Neural cell (in vitro differentiated cells): ENCODE results near the gene ITGA11. TPM values are rescaled to one million over a fixed set of nuclear protein-coding genes. Genes with fewer than 3 reads are reported as not detected.

Source experiments
- H2AFZ ChIP-seq: fragments of 200-600, 300-800 bp; sonication (generic), shearing (Covaris generic); 2 replicates; pipeline ENCODE4 v1.6.0; 2014; ENCODE audit warnings: low read depth, mild to moderate bottlenecking, antibody characterized with exemption, low read length, moderate library complexity
- H3F3A ChIP-seq: fragments of 200-600 bp; shearing (Covaris generic); 2 replicates; pipeline ENCODE4 v1.6.1; 2016; ENCODE audit warnings: mild to moderate bottlenecking, moderate library complexity, mixed read lengths, antibody characterized with exemption, low read length; ENCODE audit not compliant: insufficient read depth, poor library complexity, severe bottlenecking
- H3K27ac ChIP-seq: fragments of 200-600, 300-800 bp; sonication (generic), shearing (Covaris generic); 2 replicates; pipeline ENCODE4 v1.5.1; 2014; ENCODE audit warnings: mild to moderate bottlenecking, low read length, moderate library complexity
- H3K27me3 ChIP-seq: fragments of 300-800, 200-600 bp; sonication (generic), shearing (Covaris generic); 2 replicates; pipeline ENCODE4 v1.6.0; 2014; ENCODE audit warnings: mild to moderate bottlenecking, low read depth, low read length, moderate library complexity; ENCODE audit not compliant: insufficient read depth
- H3K36me3 ChIP-seq: fragments of 300-800, 200-600 bp; sonication (generic), shearing (Covaris generic); 2 replicates; pipeline ENCODE4 v1.5.1; 2014; ENCODE audit warnings: mild to moderate bottlenecking, antibody characterized with exemption, low read length, moderate library complexity; ENCODE audit not compliant: insufficient read depth
- H3K4me2 ChIP-seq: fragments of 300-800, 200-600 bp; sonication (generic), shearing (Covaris generic); 2 replicates; pipeline ENCODE4 v1.6.0; 2014; ENCODE audit warnings: mild to moderate bottlenecking, low read length
- H3K4me3 ChIP-seq: fragments of 300-800, 200-600 bp; sonication (generic), shearing (Covaris generic); 2 replicates; pipeline ENCODE4 v1.5.1; 2014; ENCODE audit warnings: mild to moderate bottlenecking, low read length, moderate library complexity
- H3K79me2 ChIP-seq: fragments of 200-600 bp; shearing (Covaris generic); replicated peaks from 2 replicates; pipeline ENCODE4 v1.6.0; 2014; ENCODE audit warnings: mild to moderate bottlenecking, low read length, moderate library complexity; ENCODE audit not compliant: insufficient read depth
- H3K9ac ChIP-seq: fragments of 300-800, 200-600 bp; sonication (generic), shearing (Covaris generic); 2 replicates; pipeline ENCODE4 v1.6.1; 2016; ENCODE audit warnings: mild to moderate bottlenecking, low read length, mixed read lengths
- H3K9me2 ChIP-seq: fragments of 200-600 bp; shearing (Covaris generic); 2 replicates; pipeline ENCODE4 v1.6.1; 2016; ENCODE audit warnings: mild to moderate bottlenecking, low read length, mixed read lengths; ENCODE audit not compliant: insufficient read depth
- H3K9me3 ChIP-seq: fragments of 200-600, 300-800 bp; sonication (generic), shearing (Covaris generic); 2 replicates; pipeline ENCODE4 v1.6.1; 2016; ENCODE audit warnings: mild to moderate bottlenecking, mixed run types, low read length, moderate library complexity, mixed read lengths
- H4K20me1 ChIP-seq: fragments of 200-600 bp; shearing (Covaris generic); 2 replicates; pipeline ENCODE4 v1.6.1; 2016; ENCODE audit warnings: mild to moderate bottlenecking, mixed run types; ENCODE audit not compliant: insufficient read depth
- EP300 ChIP-seq: fragments of 450-650 bp; conservative IDR thresholded peaks from 2 replicates; pipeline ENCODE4 v1.6.1; 2014; ENCODE audit warnings: antibody characterized with exemption, mild to moderate bottlenecking, moderate library complexity; ENCODE audit not compliant: poor library complexity, severe bottlenecking
- EZH2 ChIP-seq: fragments of 200-600, 300-800 bp; shearing (Covaris generic), sonication (generic); IDR thresholded peaks from 2 replicates; pipeline ENCODE4 v1.6.1; 2014; ENCODE audit warnings: antibody characterized with exemption, low read length, borderline replicate concordance, mild to moderate bottlenecking; ENCODE audit not compliant: insufficient read depth, poor library complexity, severe bottlenecking
- MXI1 ChIP-seq: fragments of 450-650 bp; conservative IDR thresholded peaks from 2 replicates; pipeline ENCODE4 v1.6.1; 2014; ENCODE audit warnings: antibody characterized with exemption, mild to moderate bottlenecking; ENCODE audit not compliant: poor library complexity, severe bottlenecking
- POLR2AphosphoS5 ChIP-seq: IDR thresholded peaks from 2 replicates; pipeline ENCODE4 v1.6.1; 2012
- RAD21 ChIP-seq: fragments of 450-650 bp; conservative IDR thresholded peaks from 2 replicates; pipeline ENCODE4 v1.6.1; 2014; ENCODE audit warnings: antibody characterized with exemption, mild to moderate bottlenecking, moderate library complexity
- SMC3 ChIP-seq: fragments of 450-650 bp; conservative IDR thresholded peaks from 2 replicates; pipeline ENCODE4 v1.6.1; 2014; ENCODE audit warnings: antibody characterized with exemption, mild to moderate bottlenecking, moderate library complexity; ENCODE audit not compliant: poor library complexity
- TAF1 ChIP-seq: IDR thresholded peaks from 2 replicates; pipeline ENCODE4 v1.6.1; 2012; ENCODE audit warnings: low read depth
- polyA plus RNA-seq: library from polyadenylated mRNA; depleted of rRNA; stranded (reverse); fragments of >200 nt; gene quantifications from 2 replicates; pipeline ENCODE4 v1.2.3, GENCODE V29; 2014
- TF ChIP-seq, protein P1 (sequence below): fragments of 450-650 bp; IDR thresholded peaks from 2 replicates; pipeline ENCODE4 v1.5.1; 2014; ENCODE audit warnings: antibody characterized with exemption, mild to moderate bottlenecking, moderate library complexity; ENCODE audit not compliant: poor library complexity, severe bottlenecking
- TF ChIP-seq, protein P2 (sequence below): IDR thresholded peaks from 2 replicates; pipeline ENCODE4 v1.6.1; 2012; ENCODE audit warnings: borderline replicate concordance

The ITGA11 gene
- polyA plus RNA-seq, 1 donor from 2014 or later, result not detected

DNA sequence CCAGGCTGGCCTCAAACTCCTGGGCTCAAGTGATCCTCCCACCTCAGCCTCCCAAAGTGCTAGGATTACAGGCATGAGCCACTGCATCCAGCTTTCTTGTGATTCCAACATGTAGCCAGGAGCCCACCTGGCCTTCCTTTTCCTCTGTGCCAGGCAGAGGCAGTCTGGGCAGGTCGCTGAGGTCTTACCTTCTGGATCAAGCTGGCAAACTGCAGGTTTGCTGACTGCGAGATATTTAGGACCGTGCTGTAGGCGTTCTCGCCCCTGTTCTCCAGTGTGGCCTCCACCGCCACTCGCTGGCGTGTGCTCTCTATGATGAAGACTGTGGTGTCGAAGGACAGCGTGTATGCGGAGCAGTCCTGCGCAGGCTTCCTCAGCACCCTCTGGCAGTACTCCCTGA, 112.0 kb downstream of the ITGA11 start:
- TF ChIP-seq MXI1, result no peak
- no peak for TF ChIP-seq EZH2
- TF ChIP-seq TAF1, result no peak
- no peak for TF ChIP-seq SMC3
- no peak for TF ChIP-seq EP300
- no peak for TF ChIP-seq POLR2AphosphoS5
- TF ChIP-seq, protein P1, sequence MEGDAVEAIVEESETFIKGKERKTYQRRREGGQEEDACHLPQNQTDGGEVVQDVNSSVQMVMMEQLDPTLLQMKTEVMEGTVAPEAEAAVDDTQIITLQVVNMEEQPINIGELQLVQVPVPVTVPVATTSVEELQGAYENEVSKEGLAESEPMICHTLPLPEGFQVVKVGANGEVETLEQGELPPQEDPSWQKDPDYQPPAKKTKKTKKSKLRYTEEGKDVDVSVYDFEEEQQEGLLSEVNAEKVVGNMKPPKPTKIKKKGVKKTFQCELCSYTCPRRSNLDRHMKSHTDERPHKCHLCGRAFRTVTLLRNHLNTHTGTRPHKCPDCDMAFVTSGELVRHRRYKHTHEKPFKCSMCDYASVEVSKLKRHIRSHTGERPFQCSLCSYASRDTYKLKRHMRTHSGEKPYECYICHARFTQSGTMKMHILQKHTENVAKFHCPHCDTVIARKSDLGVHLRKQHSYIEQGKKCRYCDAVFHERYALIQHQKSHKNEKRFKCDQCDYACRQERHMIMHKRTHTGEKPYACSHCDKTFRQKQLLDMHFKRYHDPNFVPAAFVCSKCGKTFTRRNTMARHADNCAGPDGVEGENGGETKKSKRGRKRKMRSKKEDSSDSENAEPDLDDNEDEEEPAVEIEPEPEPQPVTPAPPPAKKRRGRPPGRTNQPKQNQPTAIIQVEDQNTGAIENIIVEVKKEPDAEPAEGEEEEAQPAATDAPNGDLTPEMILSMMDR, result no peak
- TF ChIP-seq RAD21, result no peak
- TF ChIP-seq, protein P2, sequence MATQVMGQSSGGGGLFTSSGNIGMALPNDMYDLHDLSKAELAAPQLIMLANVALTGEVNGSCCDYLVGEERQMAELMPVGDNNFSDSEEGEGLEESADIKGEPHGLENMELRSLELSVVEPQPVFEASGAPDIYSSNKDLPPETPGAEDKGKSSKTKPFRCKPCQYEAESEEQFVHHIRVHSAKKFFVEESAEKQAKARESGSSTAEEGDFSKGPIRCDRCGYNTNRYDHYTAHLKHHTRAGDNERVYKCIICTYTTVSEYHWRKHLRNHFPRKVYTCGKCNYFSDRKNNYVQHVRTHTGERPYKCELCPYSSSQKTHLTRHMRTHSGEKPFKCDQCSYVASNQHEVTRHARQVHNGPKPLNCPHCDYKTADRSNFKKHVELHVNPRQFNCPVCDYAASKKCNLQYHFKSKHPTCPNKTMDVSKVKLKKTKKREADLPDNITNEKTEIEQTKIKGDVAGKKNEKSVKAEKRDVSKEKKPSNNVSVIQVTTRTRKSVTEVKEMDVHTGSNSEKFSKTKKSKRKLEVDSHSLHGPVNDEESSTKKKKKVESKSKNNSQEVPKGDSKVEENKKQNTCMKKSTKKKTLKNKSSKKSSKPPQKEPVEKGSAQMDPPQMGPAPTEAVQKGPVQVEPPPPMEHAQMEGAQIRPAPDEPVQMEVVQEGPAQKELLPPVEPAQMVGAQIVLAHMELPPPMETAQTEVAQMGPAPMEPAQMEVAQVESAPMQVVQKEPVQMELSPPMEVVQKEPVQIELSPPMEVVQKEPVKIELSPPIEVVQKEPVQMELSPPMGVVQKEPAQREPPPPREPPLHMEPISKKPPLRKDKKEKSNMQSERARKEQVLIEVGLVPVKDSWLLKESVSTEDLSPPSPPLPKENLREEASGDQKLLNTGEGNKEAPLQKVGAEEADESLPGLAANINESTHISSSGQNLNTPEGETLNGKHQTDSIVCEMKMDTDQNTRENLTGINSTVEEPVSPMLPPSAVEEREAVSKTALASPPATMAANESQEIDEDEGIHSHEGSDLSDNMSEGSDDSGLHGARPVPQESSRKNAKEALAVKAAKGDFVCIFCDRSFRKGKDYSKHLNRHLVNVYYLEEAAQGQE, result no peak
- Histone ChIP-seq H3K36me3 (no peaks in the 10 kb centered on the region), H3K27ac (no peak overlapping the region), H3K4me2 (no peak overlapping the region), H3K4me3 (no peak overlapping the region), H3K9me2 (no peaks in the 10 kb centered on the region), H3K9me3 (no peaks in the 10 kb centered on the region), H3K9ac (no peak overlapping the region), H3F3A (no peaks in the 10 kb centered on the region), H2AFZ (no peak overlapping the region), H3K79me2 (no peaks in the 10 kb centered on the region), H3K27me3 (no peaks in the 10 kb centered on the region), H4K20me1 (no peaks in the 10 kb centered on the region)

DNA sequence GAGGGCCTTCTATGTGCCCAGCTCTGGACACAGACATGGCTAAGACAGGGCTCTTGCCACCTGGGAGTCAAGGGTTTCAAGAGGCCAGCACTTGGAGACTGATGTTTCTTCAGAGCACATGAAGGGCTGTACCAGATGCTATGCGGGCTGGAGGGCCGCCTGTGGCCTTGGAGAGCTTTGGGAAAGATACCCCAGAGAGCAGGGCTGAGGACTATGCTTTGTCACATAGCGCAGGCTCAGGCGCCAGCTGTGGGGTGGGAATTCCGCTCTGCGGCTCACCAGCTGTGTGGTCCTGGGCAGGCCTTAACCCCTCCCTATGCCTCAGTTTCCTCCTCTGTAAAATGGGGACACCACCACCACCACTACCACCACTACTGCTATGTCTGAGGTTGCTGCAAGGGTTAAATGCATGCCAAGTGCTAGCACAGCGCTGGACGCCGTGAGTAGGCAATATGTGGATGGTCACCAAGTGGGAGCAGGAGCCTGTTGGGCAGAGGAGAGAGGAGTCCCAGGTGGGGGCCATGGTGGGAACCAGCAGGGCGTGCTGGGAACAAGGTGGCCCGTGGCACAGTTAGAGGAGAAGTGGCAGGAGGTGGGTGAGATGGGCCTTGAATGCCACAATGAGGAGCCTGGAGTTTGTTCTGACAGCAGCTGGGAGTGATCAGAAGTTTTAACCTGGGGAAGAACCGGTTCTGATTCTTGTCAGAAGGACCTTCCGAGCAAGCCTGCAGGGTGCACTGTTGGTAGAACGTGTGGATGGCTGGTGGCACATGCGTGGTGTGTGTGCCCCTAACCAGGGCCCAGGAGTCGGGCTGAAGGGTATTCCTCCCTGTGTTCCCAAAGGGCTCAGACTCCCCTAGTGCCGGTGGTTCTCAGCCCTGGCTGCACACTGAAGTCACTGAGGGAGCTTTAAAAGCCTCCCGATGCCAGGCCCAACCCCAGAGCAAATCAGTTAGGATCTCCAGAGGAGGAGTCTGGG, 112.7 kb downstream of the ITGA11 start:
- Histone ChIP-seq H3K27me3 (no peaks in the 10 kb centered on the region), H2AFZ (no peak overlapping the region), H4K20me1 (no peaks in the 10 kb centered on the region), H3K9ac (no peak overlapping the region), H3K9me3 (no peaks in the 10 kb centered on the region), H3K36me3 (no peaks in the 10 kb centered on the region), H3F3A (no peaks in the 10 kb centered on the region), H3K4me2 (no peak overlapping the region), H3K79me2 (no peaks in the 10 kb centered on the region), H3K4me3 (no peak overlapping the region), H3K27ac (no peak overlapping the region), H3K9me2 (no peaks in the 10 kb centered on the region)
- TF ChIP-seq, protein P2, result no peak
- TF ChIP-seq, protein P1, result no peak
- TF ChIP-seq TAF1 (no peak), EP300 (no peak), SMC3 (no peak), RAD21 (no peak), EZH2 (no peak), MXI1 (no peak), POLR2AphosphoS5 (no peak)
